Stimulated activated CD4-positive, alpha-beta T cell treated with anti-CD3 and anti-CD28 coated beads, Interleukin-1b, Interleukin-23, amount 100 ng/mL, for 24 hours (primary cell): ENCODE measurements around the gene CDC42BPG.

ENCODE experiments used
- DNase-seq, 4 experiments: peaks; one replicate each; pipeline ENCODE4 v3.0.0-alpha.2; 2020; ENCODE audit warnings: low read depth in 4 of 4, low spot score in 1 of 4

Gene CDC42BPG

GRCh38 chr11:64790205-64791095 lies 54.0 kb downstream of the CDC42BPG start:
- no peak for DNase-seq

- no peak for DNase-seq
Measured at GRCh38 chr11:64789331-64790204, 54.9 kb downstream of the CDC42BPG start.

- DNase-seq = no peak
Measured at GRCh38 chr11:64788321-64789215, 55.9 kb downstream of the CDC42BPG start.

GRCh38 chr11:64787526-64788320 lies 56.7 kb downstream of the CDC42BPG start:
- DNase-seq = no peak

GRCh38 chr11:64786308-64786707 lies 58.1 kb downstream of the CDC42BPG start:
- no peak for DNase-seq

- DNase-seq = no peak
Measured at GRCh38 chr11:64784813-64785581, 59.5 kb downstream of the CDC42BPG start.

GRCh38 chr11:64778473-64779298 lies 65.8 kb downstream of the CDC42BPG start, which contains the start of gene SF1:
Gene SF1 (minus strand): TSS chr11:64778542. CDS start chr11:64778392, 150 bp downstream.
- DNase-seq = peak; percentile 94 to 98 (median 97)

- no peak for DNase-seq
Measured at GRCh38 chr11:64778223-64778472, 66.3 kb downstream of the CDC42BPG start.

- peak; percentile 56 to 74 (median 68) for DNase-seq
Measured at GRCh38 chr11:64777449-64778222, 66.8 kb downstream of the CDC42BPG start.

- DNase-seq = no peak
Measured at GRCh38 chr11:64776875-64777274, 67.6 kb downstream of the CDC42BPG start.

GRCh38 chr11:64776425-64776824 lies 68.0 kb downstream of the CDC42BPG start:
- DNase-seq = no peak

- DNase-seq = no peak
Measured at GRCh38 chr11:64774144-64774543, 70.3 kb downstream of the CDC42BPG start.
